ENCODE data around the gene ITGAX. TPM values are rescaled to one million over a fixed set of nuclear protein-coding genes. Genes with fewer than 3 reads are reported as not detected.

The ITGAX gene
- total RNA-seq, 1 experiment from 2014 or later, result 1.9 TPM

Other genes starting within 250 kb of the ITGAX start
- gene BCKDK, start 246.8 kb upstream of the ITGAX start, total RNA-seq (2021; ENCODE audit: unreplicated experiment), result 60.7 TPM
- 44.9 TPM for gene KAT8, start 237.5 kb upstream of the ITGAX start, total RNA-seq (2021; ENCODE audit: unreplicated experiment)
- gene PRSS8, start 219.4 kb upstream of the ITGAX start, total RNA-seq (2021; ENCODE audit: unreplicated experiment), result 42.6 TPM
- not detected for gene PRSS36, start 205.1 kb upstream of the ITGAX start, total RNA-seq (2021; ENCODE audit: unreplicated experiment)
- gene FUS, start 175.0 kb upstream of the ITGAX start, total RNA-seq (2021; ENCODE audit: unreplicated experiment), result 522 TPM
- not detected for gene PYCARD, start 152.4 kb upstream of the ITGAX start, total RNA-seq (2021; ENCODE audit: unreplicated experiment)
- 43.8 TPM for gene TRIM72, start 141.1 kb upstream of the ITGAX start, total RNA-seq (2021; ENCODE audit: unreplicated experiment)
- gene PYDC1, start 138.0 kb upstream of the ITGAX start, total RNA-seq (2021; ENCODE audit: unreplicated experiment), result not detected
- 1.7 TPM for gene ITGAM, start 95.2 kb upstream of the ITGAX start, total RNA-seq (2021; ENCODE audit: unreplicated experiment)
- 0.12 TPM for gene ITGAD, start 38.2 kb downstream of the ITGAX start, total RNA-seq (2021; ENCODE audit: unreplicated experiment)
- not detected for gene COX6A2, start 73.2 kb downstream of the ITGAX start, total RNA-seq (2021; ENCODE audit: unreplicated experiment)
- 0.69 TPM for gene ZNF843, start 87.6 kb downstream of the ITGAX start, total RNA-seq (2021; ENCODE audit: unreplicated experiment)
- 11.8 TPM for gene ARMC5, start 104.3 kb downstream of the ITGAX start, total RNA-seq (2021; ENCODE audit: unreplicated experiment)
- 8.7 TPM for gene TGFB1I1, start 117.0 kb downstream of the ITGAX start, total RNA-seq (2021; ENCODE audit: unreplicated experiment)
- gene SLC5A2, start 127.9 kb downstream of the ITGAX start, total RNA-seq (2021; ENCODE audit: unreplicated experiment), result 0.10 TPM
- gene RUSF1, start 153.2 kb downstream of the ITGAX start, total RNA-seq (2021; ENCODE audit: unreplicated experiment), result 59.3 TPM
- not detected for gene AHSP, start 172.7 kb downstream of the ITGAX start, total RNA-seq (2021; ENCODE audit: unreplicated experiment)